GM18907 (cell line): ENCODE results near the gene NOTCH1.
"Not testable (repeated sequence)": the region's sequence is repeated elsewhere in the genome, so short reads cannot be mapped to it uniquely, and the experiment has no call there.

ENCODE experiments used
- ATAC-seq: cut with Tn5 transposase; IDR thresholded peaks from one replicate; pipeline ENCODE4 v1.9.1; 2021; ENCODE audit warnings: mild to moderate bottlenecking, moderate library complexity; ENCODE audit not compliant: unreplicated experiment

NOTCH1 gene

DNA sequence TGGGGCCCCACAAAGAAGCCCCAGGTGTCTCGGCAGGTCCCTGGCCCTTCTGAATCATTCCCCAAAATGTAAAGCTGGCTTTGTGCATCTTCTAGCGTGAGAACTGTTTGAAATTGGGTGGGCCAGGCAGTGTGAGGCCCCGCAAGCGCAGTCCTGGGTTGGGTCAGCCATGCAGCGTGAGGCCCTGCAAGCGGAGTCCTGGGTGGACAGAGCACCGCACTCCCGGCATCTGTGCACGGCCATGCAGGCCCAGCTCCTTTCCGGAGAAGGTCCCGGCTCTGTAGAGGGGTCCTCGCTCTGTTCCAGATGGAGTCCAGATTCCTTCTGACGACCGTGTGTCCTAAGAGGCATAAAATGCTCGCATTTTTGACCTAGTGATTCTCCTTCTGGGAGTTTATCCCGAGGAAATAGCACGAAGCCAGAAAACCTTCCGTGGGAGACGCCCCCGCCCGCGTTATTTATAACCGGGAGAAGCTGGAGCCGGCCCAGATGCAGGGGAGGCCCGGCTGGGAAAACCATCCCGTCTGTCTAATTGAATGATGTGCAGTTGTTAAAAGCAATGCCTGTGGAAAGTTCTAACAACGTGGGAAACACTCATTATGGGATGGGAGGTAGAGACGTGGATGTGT is 19.4 kb upstream of the NOTCH1 start:
- ATAC-seq: no peak

DNA sequence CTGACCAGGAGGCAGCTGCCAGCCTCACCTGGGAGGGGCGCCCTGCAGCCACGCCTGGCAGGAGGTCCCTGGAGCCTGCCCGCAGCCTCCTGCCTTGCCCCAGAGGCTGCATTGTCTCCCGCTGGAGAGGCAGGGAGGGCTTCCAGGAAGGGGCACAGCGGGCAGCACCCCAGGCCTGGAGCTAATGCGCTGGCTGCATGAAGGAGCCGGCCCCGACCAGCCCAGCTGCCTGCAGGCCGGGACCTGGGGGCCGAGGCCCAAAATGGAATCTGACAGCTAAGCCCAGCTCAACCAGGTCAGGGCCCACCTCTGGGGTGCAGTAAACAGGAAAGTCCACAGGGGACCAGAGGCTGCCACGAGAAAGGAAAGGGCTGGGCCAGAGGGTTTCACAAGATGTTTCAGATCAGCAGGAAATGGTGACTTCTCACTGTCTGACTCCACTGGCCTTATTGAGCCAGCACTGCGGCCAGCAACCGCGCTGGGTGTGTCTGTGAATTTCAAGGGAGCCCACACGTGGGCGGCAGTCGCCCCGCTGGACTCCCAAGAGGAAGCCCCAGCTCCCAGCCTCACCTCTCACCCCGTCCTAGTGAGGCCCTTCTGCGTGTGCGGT is 18.6 kb upstream of the NOTCH1 start:
- ATAC-seq: no peak

DNA sequence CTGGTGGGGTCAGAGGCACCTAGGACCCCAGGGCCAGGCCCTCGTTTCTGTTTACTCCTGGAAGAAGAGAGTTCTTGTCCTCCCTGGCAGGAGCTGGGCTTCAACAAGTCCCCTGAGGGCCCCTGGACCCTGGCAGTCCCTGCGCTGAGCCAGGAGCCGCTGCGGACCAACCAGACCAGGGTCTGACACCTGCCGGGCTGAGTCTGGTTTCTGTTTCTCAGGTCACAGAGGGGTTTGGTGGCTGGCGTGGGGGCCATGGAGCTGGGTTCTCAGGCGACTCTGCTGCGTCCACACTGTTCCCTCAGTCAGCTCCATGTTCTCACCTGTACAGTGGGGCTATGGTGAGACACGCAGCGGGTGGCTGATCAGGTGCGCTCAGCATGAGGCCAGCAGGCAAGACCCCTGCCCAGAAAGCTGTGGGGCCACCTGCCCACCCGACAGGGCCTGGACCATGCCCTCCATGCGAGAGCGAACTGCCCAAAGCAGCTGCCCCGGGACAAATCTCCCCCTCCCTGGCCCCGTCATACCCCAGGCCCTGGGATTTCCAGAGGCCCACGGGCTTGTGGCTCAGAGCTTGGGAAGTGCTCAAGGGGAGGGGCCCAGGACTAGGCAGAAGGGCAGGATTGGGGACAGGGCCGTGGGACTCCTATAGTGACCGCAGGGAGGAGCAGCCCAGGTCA is 17.9 kb upstream of the NOTCH1 start:
- ATAC-seq: no peak

DNA sequence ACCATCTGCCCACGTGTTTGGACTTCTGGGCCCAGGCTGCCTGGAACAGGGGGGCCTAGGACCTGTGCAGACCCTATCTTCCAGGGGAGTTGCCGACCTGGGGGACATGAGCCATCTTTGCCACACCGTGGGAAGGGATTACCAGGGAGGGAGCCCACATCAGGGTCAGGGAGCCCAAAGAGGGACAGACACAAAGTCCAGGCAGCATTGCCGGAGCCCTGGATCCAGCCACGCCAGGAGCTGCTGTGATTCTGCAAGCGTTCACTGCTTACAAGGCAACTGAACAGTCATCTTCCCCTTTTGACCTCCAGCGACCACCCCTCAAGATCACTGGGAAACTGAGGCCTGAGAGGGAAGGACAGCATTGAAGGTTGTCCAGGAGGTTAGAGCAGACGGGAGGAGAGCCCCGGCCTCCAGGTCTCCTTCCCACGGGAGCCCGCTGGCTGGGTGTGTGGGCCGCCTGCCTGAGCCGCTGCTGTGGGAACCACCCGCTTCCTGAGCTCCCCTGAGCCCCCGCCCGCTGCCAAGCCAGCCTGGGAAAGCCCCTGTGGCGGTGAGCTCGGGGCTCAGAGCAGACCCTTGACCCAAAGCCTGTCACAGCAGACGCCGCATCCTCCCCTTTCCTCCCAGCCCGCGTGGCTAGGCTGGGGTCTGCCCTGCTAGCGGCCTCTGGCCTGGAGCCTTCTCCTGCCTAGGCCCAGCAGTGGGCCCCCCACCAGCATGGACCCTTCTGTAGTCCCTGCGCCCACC is 17.1 kb upstream of the NOTCH1 start:
- no peak for ATAC-seq

DNA sequence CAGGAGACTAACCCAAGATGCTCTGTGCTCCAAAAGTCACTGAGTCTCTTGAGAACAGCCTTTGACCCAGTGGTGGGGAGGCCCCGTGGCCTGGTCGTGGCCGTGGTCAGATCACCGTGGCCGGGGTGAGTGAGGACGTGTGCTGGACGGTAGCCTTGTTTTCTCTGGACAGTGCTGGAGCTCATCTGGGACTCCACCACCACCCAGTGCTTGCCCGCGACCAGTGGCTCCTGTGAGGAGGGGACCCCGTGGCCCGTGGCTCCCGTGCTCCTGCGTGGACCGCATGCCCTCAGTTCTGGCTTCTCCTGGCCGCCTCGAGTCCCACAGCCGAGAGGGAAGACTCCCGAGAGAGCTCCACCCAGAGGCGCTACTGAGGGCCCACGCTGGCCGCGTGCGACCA is 15.9 kb upstream of the NOTCH1 start:
- no peak for ATAC-seq

DNA sequence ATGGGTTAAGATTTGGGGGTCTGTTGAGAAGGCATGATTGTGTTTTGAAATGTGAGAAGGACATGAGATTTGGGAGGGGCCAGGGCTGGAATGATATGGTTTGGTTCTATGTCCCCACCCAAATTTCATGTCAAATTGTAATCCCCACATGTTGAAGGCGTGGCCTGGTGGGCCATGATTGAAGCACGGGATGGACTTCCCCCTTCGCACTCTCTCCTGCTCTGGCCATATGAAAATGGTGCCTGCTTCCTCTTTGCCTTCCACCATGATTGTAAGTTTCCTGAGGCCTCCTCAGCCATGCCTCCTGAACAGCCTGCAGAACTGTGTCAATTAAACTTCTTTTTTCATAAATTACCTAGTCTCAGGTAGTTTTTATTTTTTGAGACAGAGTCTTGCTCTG is 14.7 kb upstream of the NOTCH1 start:
- no peak for ATAC-seq

DNA sequence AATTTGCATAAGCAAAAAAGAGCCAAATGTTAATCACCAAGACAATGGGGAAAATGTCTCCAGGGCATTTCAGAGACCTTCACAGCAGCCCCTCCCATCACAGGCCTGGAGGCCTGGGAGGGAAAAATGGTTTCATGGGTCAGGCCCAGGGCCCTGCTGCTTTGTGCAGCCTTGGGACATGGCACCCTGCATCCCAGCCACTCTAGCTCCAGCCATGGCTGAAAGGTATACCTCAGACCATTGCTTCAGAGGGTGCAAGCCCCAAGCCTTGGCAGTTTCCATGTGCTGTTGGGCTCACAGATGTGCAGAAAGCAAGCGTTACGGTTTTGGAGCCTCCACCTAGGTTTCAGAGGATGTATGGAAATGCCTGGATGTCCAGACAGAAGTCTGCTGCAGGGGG is 13.5 kb upstream of the NOTCH1 start:
- ATAC-seq: not testable (repeated sequence)

DNA sequence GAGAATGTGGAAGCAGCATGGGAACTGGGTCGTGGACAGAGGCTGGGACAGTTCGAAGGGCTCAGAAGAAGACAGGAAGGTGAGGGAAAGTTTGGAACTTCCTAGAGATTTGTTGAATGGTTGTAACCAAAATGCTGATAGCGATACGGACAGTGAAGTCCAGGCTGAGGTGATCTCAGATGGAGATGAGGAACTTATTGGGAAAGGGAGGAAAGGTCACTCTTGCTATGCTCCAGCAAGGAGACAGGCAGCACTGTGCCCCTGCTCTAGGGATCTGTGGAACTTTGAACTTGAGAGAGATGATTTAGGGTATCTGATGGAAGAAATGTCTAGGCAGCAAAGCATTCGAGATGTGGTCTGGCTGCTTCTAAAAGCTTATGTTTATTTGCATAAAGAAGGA is 13.0 kb upstream of the NOTCH1 start:
- not testable (repeated sequence) for ATAC-seq

DNA sequence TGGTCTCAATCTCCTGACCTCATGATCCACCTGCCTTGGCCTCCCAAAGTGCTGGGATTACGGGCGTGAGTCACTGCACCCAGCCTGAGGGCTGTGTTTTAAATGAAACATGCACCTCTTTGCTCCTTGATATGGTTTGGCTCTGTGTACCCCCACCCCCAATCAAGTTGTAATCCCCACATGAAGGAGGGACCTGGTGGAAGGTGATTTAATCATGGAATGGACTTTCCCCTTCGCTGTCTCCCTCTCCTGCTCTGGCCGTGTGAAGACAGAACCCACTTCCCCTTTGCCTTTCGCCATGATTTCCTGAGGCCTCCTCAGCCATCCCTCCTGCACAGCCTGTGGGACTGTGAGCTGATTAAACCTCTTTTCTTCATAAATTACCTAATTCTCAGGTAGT is 12.5 kb upstream of the NOTCH1 start:
- ATAC-seq: no peak

DNA sequence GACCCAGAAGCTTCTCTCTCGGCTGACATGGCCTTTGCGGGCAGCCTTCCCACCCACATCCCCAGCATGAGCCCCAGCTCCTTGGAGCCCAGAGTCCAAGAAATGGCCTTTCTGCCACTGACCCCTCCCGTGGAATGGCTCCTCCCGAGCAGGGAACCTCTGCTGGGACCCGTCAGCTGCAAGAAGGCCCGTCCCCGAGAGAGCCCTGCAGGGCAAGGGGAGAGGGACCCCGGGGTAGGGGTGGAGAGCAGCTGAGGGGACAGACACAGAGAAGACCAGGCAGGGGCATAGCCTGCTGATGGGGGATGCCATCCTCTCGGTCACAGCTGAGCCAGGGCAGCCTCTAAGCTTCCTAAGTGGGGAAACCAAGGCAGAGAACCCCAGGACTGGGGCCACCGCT is 11.2 kb upstream of the NOTCH1 start:
- no peak for ATAC-seq

DNA sequence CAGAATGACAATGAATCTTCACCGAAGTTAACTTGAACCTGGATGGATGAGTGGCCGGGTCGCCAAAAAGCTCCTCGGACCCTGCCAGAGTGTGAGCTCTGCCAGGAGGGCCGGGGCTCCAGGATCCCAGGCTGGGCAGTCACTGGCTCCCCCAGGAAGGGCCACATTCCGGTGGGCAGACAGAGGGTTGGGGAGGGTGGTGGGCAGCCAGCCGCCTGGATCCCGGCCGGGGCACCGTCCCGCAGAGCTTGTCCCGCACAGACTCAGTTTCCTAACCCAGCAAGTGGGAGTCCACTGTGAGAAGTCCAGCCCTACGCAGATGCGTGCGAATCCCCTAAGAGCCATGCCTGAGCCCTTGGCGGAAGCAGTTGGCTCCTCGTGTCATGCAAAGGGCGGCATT is 10.3 kb upstream of the NOTCH1 start:
- no peak for ATAC-seq

DNA sequence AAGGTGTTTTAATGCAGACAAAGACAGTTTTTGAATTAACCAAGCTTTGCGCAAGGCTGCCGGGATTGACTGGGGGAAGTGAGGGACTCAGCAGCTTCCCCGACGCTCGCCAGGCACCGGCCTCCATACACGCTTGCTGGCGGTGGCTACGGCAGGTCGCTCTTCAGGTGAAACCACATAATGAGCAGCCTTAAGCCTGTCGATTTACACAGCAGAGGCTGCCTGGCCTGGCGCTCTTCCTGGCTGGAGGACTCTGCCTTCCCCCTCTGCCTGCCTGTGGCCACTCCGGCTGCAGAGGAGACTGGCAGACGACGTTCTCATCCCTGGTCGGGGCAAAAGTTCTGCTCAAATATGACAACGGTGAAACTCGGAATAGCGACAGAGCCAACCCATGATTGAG is 9.0 kb upstream of the NOTCH1 start:
- ATAC-seq: no peak

DNA sequence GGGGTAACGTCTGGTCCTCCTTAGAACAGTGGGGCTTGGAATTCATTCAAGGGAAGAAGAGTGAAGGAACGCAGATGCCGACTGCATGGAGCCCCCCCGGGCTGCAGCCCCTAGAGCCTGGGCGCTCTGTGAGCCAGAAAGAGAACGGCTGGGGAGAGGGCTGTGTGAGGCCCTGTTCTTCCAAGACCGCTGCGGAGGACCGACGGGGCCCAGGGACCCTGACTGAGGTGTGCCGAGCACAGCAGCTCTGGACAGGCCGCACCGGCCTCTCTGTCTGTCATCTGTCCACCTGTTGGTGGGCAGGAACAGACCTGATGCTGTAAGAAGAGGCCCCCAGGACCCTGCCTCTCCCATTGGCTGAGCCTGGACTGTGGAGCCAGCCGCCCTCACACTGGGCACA is 7.7 kb upstream of the NOTCH1 start:
- ATAC-seq: no peak

DNA sequence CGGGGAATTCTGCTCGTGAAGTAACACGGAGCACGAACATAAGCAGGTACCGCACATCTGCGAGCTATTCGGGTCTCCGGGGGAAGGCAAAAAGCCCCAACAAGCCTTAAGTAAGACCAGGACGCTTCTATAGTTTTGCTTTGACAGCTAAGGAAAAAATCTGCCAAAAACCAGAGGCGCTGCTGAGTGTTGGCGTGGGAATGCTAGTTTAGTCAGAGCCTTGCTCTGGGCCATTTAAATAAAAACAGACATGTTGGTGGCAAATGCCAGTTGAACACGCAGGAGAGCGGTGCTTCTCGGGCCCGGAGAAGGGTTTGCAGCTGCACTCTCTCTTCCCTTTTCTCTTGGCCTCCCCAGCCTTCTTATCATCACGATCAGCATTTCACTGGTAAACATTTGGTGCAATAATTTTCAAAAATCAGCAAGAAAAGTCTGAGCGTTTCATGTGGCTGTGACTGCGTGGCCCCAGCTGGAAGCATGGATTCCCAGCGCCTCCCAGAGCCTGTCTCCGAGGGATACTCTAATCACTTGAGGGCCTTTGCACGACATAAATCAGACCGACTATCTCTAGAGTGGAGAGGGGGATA is 6.4 kb upstream of the NOTCH1 start:
- ATAC-seq: no peak

DNA sequence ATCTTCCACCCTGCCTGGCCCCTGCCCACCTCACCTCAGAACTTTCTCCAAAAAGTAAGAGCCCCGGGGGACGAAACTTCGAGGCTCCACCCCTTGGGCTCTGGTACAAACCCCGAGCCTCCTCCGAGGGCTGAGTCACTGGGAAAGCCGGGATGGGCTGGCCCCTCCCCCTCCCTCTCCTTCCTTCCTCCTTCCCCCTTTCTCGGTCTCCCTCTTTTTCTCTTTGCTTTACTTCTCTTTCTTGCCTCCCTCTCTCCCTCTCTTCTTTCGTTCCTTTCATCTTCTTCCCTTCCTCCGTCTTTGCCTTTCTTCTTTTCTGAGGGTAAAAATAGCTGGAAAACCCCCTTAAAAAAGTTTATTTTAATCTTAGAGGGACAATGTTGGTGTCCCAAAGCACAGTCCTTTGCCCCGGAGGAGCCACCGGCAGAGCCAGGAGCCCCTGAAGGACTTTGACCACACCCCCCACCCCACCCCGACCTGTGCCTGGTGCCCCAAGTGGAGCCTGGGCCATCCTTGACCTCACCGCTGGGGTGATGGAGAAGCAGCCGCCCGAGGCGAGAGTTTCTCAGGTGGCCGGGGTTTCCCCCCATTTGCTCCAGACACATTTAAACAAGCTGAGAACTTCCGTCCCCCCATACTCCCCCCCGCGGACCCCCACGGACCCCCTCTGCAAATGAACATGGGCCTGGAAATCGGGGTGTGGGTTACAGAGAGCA is 5.7 kb upstream of the NOTCH1 start:
- no peak for ATAC-seq

DNA sequence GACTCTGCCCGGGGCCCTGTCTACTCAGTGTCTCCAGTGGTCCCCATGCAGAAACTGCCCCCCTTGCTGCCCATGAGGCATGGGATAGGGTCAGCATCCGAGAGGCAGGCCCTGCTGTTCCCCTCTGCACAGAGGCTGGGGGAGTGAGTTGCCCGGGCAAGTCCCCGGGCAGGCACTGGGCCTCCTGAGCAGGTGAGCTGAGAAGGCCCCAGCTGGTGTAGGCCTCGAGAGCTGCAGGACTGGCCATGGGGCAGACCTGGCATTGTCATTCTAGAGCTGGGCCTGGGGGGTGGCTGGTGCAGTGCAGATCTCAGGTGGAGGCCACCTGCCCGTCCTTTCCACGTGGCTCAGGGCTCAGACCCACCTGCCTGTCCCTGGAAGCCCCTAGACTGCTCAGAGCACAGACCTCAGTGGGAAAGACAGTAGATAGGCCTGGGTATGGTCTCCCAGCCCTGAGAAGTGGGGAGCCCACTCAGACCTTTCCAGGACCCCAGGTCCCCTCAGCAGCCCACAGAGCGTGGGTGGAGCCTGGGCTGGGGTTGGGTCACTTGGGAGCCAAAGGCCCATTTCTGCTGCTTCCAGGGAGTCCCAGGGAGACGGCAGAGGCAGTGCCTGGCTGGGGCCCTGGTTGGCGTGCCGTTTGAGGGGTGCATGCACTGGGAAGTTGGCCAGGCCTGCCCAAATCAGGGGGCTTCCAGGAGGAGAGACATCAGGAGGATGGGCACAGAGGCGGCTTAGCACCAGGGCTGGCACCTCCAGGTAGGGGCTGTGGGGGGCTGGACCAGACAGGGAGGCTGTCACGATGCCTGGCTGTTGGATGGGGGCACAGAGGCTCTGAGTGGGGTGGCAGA is 4.8 kb upstream of the NOTCH1 start:
- no peak for ATAC-seq

DNA sequence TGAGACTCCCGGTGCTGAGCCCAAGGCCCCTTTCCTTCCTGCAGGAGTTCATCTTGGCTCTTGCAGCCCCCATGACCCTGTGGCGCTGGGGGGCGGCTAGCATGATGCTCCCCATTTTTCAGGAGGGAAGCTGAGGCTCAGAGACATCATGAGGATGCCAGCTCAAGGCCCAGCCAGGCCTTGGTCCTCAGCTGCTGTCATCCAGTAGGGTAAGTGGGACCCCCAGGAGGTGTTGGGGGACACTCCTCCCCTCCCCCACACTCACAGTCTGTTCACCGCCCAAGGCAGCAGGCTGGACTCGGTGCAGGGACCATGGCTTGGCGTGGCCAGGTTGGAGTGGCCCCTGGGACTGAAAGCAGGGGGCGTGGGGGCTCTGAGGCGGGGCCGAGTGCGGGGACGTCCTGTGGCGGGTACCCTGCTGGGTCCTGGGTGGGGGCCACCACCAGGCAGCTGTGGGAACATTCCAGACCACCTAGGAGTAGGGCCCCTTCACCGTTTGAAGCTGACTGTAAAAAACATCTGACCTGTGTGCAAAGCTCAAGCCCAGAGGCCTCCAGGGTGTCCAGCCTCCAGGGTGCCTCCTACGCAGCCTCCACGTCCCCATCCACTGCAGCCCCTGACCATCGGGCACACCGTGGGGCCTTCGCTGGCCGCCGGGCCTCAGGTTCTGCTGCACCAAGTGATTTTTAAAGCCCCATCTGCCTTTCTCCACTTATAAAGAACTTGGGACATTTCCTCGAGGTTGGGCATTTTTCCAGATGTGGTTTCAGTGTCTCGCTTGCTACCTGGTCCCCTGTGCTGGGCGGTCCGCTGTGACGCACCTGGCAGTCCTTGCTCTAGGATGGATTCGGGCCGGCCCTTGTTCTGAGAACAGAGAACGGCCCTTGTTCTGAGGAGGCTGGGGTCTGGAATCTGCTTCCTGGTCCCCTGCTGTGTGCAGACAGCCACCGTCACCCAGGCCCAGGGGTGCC is 3.4 kb upstream of the NOTCH1 start:
- no peak for ATAC-seq

DNA sequence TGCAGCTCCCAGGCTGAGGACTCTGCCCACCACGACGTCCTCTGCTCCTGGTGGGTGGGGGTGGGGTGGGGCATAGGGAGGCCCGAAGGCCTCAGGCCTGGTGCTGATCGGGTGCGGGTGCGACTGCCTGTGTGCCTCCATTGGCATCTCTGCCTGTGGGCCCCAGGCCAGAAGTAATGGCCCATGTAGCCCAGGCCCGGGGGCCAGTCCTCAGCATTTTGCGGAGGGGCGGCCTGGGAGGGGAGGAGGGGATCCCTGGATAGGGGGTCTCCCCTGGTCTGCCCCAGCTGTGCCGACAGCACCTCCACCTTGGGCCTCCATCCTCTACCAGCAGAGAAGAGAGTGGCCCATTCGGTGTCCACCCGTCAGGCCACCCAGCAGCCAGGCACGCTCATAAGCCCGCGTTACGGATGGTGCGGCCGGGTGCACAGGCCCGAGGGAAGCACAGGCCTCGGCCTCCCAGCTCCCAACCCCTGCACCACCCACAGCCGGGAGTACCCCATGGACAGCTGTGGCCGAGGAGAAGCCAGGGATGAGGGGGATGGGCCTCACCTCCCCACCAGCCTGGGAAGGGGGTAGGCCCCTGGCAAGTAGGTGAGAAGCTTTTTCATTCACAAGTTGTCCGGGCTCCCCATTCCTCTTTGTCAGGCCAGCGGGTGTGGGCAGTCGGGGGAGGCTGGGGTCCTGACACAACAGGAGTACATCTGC is 1.8 kb upstream of the NOTCH1 start:
- ATAC-seq: no peak
